Breast epithelium (tissue), 3 donors: ENCODE results near the gene ACP4.

Source experiments
- CTCF ChIP-seq, 3 donors: fragments of 450-650 bp; IDR thresholded peaks; one replicate each; pipeline ENCODE4 v1.5.1; 2016 to 2017; ENCODE audit warnings: antibody characterized with exemption in 3 of 3, mild to moderate bottlenecking in 3 of 3, moderate library complexity in 3 of 3
- POLR2A ChIP-seq: fragments of 450-650 bp; IDR thresholded peaks from one replicate; pipeline ENCODE4 v1.6.1; 2016; ENCODE audit warnings: antibody characterized with exemption, mild to moderate bottlenecking, moderate library complexity

DNA sequence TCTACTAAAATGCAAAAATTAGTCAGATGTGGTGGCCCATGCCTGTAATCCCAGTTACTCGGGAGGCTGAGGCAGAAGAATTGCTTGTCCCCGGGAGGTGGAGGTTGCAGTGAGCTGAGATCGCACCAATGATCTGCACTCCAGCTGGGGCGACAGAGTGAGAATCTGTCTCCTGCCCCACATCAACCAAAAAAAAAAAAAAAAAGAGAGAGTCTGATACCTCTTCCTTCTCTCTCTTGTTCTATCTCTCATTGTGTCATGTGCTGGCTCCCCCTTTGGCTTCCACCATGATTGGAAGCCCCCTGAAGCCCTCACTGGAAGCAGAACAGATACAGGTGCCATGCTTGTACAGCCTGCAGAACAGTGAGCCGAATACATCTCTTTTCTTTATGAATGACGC lies 46.7 kb upstream of the ACP4 start:
- TF ChIP-seq POLR2A (no peak), CTCF (IDR thresholded peaks at IDR 0.05) (no peak)
